GM21619 (cell line): Measurements from ENCODE around the gene SSNA1.

Experiments
- ATAC-seq: cut with Tn5 transposase; IDR thresholded peaks from one replicate; pipeline ENCODE4 v1.9.1; 2021; ENCODE audit not compliant: unreplicated experiment

Gene SSNA1

GRCh38 chr9:137152844-137153405 lies 35.6 kb upstream of the SSNA1 start:
- no peak for ATAC-seq

GRCh38 chr9:137156567-137157375 lies 31.7 kb upstream of the SSNA1 start:
- no peak for ATAC-seq

- ATAC-seq = no peak
These were observed 30.7 kb upstream of the SSNA1 start for GRCh38 chr9:137157618-137158415.

GRCh38 chr9:137158625-137159024 lies 29.9 kb upstream of the SSNA1 start:
- ATAC-seq = no peak

GRCh38 chr9:137159105-137160053 lies 29.1 kb upstream of the SSNA1 start:
- ATAC-seq = no peak

GRCh38 chr9:137160054-137160425 lies 28.4 kb upstream of the SSNA1 start:
- ATAC-seq = no peak

- ATAC-seq = no peak
These were observed 27.5 kb upstream of the SSNA1 start for GRCh38 chr9:137160716-137161557.

GRCh38 chr9:137161558-137162486 lies 26.7 kb upstream of the SSNA1 start:
- no peak for ATAC-seq

- no peak for ATAC-seq
These were observed 25.7 kb upstream of the SSNA1 start for GRCh38 chr9:137162505-137163364.

GRCh38 chr9:137163365-137163715 lies 25.1 kb upstream of the SSNA1 start:
- ATAC-seq = no peak

GRCh38 chr9:137163805-137164204 lies 24.7 kb upstream of the SSNA1 start:
- no peak for ATAC-seq

GRCh38 chr9:137164370-137165249 lies 23.9 kb upstream of the SSNA1 start:
- ATAC-seq = no peak

GRCh38 chr9:137165250-137165836 lies 23.1 kb upstream of the SSNA1 start:
- ATAC-seq = no peak

GRCh38 chr9:137166380-137167229 lies 21.9 kb upstream of the SSNA1 start:
- ATAC-seq = no peak

GRCh38 chr9:137167277-137167746 lies 21.2 kb upstream of the SSNA1 start:
- no peak for ATAC-seq
